Stromal cell of bone marrow (primary cell): ENCODE data around the gene NDUFAF8.
"Not testable (repeated sequence)": the region's sequence is repeated elsewhere in the genome, so short reads cannot be mapped to it uniquely, and the experiment has no call there.

Experiments used
- DNase-seq: peaks from one replicate; pipeline ENCODE4 v3.0.0-alpha.2; 2012; ENCODE audit warnings: low read depth

The NDUFAF8 gene

GRCh38 chr17:81223762-81224130, 15.4 kb upstream of the NDUFAF8 start:
- DNase-seq, result no peak

GRCh38 chr17:81227630-81228029, 11.5 kb upstream of the NDUFAF8 start:
- DNase-seq, result not testable (repeated sequence)

GRCh38 chr17:81228420-81228819, 10.7 kb upstream of the NDUFAF8 start:
- DNase-seq, result no peak

DNA sequence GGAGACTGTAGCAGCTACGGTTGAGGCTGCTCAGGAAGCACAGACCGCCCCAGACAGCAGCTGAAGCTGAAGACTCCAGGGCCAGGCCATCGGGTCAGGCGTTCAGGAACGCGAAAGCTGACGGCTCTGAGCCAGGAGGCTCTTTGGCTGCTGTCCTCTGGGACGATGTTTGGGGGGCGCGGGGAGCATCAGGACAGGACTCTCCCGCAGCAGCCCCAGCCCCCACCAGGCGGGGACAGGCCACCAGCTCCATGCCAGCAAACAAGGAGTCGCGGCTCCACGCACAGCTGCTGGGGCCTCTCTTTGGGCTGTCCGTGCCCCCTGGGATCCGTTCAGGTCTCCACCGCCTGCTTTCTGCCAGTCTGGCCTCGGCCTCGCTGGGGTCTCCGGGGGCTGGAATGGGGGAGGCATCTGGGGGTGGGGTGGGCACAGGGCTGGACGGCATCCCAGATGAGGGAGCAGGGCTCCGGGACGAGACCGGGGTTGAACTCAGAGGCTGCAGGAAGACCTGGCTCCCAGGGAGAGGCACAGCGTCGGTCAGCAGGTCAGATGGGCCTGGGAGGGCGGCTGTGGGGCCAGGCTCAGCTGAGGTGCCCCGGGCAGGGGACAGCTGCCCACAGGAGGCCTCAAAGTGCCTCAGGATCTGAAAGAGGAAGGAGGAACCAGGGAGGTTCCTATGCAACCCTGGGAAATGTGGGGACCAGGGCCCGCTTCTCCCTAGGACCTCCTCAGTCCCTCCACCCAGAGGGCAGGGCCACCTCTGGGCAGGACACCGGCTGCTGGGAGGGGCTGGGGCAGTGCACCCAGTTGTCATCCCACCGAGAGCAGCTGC, 10.1 kb upstream of the NDUFAF8 start:
- no peak for DNase-seq

- DNase-seq, result no peak
Observed at GRCh38 chr17:81229666-81229920, 9.5 kb upstream of the NDUFAF8 start.

DNA sequence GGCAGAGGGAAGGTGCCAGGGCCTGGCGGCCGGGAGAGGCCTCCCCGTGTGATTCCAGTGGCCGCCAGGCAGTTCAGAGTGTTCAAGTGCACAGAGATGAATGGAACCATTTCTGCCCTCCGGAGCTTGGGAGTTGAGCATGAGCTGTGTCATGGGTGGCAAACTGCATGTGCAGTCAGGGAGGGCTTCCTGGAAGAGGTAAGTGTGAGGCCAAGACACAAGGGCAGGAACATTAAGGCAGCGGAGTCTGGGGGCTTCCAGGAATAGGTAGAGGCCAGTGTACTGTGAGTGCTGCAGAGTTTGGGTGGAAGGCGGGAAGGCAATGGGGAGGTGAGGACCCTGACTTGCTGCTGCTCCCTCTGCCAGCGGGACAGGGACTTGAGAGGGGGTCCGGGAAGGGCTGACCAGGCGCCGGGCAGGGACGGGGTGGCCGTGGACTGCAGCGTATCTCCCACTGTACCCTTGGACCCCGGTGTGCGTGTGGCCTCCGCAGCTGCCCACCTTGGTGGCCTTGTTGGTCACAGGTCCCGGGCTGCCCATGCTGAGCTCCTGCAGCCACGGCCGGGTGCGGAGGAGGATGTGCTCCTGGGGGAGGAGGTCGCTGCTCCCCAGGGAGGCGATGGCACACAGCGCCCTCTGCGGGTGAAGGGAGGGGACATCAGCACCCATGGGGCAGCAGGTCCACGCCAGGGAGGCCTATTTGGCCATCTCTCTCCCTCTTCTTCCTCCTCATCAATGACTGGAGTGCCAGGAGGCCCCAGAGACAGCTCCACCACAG, 8.9 kb upstream of the NDUFAF8 start:
- DNase-seq, result no peak

GRCh38 chr17:81231121-81231645, 7.9 kb upstream of the NDUFAF8 start:
- DNase-seq, result no peak

DNA sequence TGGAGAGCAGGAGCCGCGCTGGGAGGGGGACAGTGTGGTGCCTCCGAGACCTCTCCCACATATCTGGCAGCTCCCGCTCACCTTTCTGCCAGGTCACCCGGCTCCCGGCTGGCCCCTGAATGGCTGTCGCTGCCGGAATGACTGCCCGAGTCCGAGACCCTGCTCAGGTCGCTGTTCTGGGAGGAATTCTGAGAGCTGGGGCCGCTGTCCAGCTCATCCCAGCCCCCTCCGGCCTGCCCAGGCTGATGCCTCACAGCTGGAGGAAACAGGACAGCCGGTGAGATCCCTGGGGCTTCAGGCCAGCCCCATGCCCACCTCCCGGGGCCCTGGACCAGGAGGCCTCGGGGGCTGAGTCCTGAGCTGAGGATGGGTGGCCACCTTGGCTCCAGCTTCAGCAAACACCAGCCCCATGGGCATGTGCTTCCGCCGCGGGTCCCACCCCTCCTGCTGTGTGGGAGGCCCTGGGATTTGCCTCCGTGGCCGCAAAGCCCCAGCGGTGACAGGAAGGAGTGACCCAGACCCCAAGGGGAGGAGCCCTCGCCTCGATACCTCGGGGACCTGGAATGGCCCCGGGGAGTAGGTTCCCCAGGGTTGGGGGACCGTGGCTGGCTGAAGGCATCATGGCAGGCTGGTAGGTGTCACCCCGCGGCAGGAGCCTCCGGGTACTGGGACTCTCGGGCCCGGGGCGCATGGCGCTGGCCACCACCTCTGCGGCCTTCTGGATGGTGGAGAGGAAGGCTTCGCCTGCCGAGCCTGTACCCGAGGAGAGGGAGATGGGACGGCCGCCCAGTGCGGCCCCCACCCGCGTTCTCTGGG, 7.1 kb upstream of the NDUFAF8 start:
- no peak for DNase-seq

DNA sequence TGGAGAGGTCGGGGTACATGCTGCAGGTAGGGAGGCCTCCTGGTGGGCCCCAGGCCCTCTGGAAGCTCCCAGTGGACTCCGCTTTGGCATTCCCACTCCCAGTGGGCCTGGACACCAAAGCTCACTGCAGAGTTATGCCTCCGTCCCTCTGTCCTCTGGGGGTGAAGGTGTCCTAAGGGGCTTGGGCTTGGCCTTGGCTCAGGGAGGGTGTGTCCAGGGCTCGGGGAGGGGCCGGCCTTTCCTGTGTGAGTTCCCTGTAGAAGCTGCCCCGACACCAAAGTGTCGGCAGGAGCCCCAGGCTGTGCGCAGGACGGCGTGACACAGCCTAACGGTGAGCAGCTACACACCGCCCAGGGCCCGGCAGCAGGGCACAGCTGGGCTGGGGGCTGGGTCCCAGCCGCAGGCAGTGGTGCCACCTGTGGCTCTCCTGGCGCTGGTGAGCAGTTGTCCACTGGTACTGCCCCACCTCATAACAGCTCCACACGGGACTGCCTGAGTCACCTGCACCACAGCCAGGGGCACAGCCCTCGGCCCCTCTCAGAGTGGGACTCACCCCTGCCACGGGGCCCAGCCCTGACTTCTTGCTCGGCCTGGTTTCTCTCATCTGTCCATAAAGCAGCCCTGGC, 6.4 kb upstream of the NDUFAF8 start:
- no peak for DNase-seq

DNA sequence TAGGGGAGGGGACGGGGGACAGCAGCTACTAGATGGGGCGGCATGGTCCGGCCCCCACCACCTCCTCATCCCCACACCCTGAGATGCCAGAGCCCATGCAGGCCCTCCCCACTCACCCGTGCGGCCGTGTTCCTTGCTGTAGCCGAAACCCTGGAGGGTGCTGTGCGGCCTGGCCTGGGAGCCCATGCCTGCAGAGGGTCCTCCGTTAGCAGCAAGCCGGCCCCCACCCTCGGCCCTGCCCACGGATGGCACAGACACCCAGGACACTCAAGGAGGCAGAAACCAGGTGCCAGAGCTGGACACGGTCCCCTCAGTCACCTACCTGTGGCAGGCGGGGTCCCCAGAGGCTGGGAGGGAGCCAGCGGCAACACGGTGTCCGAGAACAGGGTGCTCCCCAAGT, 5.8 kb upstream of the NDUFAF8 start:
- DNase-seq, result no peak

GRCh38 chr17:81233811-81234505, 5.2 kb upstream of the NDUFAF8 start:
- no peak for DNase-seq

- DNase-seq, result no peak
Observed at GRCh38 chr17:81234506-81234855, 4.6 kb upstream of the NDUFAF8 start.

- DNase-seq, result no peak
Observed at GRCh38 chr17:81234940-81235821, 3.9 kb upstream of the NDUFAF8 start.

DNA sequence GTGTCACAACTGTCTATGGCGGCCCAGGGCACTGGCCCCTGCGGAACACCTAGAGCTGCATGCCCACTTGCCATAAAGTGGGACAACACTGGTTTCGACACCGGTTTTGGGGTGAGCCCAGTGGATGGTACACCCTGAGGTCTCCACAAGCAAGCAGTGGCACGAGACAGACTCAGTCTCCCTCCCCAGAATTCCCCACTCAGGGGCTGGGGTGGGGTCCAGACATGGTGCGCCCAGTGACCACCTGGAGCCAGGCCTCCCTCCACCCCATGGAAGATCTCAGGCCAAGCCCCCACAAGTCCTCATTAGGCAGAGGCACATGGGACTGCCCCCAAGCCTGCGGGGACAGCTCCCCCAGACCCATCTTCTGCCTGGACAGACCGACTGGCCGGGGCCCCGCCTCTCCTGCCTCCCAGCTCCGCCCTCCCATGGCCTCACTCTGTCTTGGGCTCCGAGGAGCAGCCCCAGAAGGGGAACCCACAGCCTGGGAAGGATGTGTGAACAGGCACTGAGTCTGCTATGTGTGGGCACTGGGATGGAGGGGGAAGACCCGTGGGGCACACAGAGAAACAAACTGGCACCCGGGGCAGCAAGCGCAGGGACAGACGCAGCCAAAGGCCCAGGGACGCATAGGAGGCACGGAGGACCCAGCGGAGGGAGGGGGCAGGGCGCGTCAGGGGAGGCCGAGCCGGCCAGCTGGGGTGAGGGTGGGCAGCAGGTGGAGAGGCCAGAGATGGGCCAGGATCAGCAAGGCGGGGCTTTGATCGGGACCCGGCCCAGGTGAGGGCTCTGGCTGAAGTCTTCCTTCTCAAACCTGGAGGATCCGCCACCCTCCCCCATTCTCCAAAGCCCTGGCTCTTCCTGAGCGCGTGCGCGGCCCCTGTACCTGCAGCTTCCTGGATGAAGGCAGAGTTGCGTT, 3.0 kb upstream of the NDUFAF8 start:
- no peak for DNase-seq

DNA sequence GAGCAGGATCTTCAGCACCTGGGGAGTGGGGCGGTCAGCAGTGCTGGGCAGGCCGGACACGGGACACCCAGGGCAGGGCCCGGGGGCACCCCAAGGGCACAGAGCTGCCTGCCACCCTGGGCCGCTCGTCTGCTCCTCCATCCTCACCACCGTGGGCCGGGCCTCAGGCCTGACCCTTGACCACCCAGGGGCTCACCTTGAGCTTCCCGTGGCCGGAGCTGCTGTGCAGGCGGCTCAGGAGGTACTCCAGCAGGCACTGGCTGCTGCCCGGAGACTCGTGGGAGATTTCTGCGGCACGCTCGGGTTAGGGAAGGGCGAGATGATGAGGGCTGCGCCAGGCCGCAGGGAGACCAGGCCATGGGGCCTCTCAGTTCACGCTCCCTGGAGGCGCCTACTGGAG, 2.3 kb upstream of the NDUFAF8 start:
- no peak for DNase-seq

GRCh38 chr17:81237591-81238489, 1.3 kb upstream of the NDUFAF8 start:
- DNase-seq, result no peak

GRCh38 chr17:81238490-81238814, 666 bp upstream of the NDUFAF8 start:
- DNase-seq, result no peak

- no peak for DNase-seq
Observed at GRCh38 chr17:81239714-81240555, 817 bp downstream of the NDUFAF8 start.
